GM23338 (cell line): Measurements from ENCODE around the gene ZNRF2. TPM values are rescaled to one million over a fixed set of nuclear protein-coding genes. Genes with fewer than 3 reads are reported as not detected.

Experiments used
- ATAC-seq: fragments of 200-7000 bp; cut with Tn5 transposase; 3 replicates; pipeline ENCODE4 v1.9.1; 2020
- DNase-seq: peaks from one replicate; pipeline ENCODE4 v3.0.0-alpha.2; 2015; ENCODE audit warnings: low spot score
- H2AFZ ChIP-seq: fragments of 200-600 bp; sonication (generic); 2 replicates; pipeline ENCODE4 v1.8.0; 2016; ENCODE audit warnings: antibody characterized with exemption, mild to moderate bottlenecking, moderate library complexity
- H3F3A ChIP-seq: fragments of 200-600 bp; sonication (generic); replicated peaks from 2 replicates; pipeline ENCODE4 v1.8.0; 2017; ENCODE audit warnings: antibody characterized with exemption, mixed run types, low read depth
- H3K27ac ChIP-seq: fragments of 200-600 bp; sonication (generic); 2 replicates; pipeline ENCODE4 v1.6.1; 2016; ENCODE audit warnings: low read depth
- H3K27me3 ChIP-seq: fragments of 200-600 bp; sonication (generic); 2 replicates; pipeline ENCODE4 v1.8.0; 2016; ENCODE audit warnings: mild to moderate bottlenecking, mixed run types, moderate library complexity; ENCODE audit not compliant: insufficient read depth
- H3K36me3 ChIP-seq: fragments of 200-600 bp; sonication (generic); 2 replicates; pipeline ENCODE4 v1.8.0; 2016; ENCODE audit warnings: mild to moderate bottlenecking; ENCODE audit not compliant: insufficient read depth
- H3K4me1 ChIP-seq: fragments of 200-600 bp; sonication (generic); 2 replicates; pipeline ENCODE4 v1.8.0; 2016; ENCODE audit warnings: mild to moderate bottlenecking, moderate library complexity; ENCODE audit not compliant: insufficient read depth
- H3K4me2 ChIP-seq: fragments of 200-600 bp; sonication (generic); 2 replicates; pipeline ENCODE4 v1.7.1; 2017; ENCODE audit warnings: mixed run types
- H3K4me3 ChIP-seq: fragments of 200-600 bp; sonication (generic); 2 replicates; pipeline ENCODE4 v1.6.1; 2016; ENCODE audit warnings: mixed run types
- H3K79me2 ChIP-seq: fragments of 200-600 bp; sonication (generic); replicated peaks from 2 replicates; pipeline ENCODE4 v1.8.0; 2017; ENCODE audit warnings: mild to moderate bottlenecking; ENCODE audit not compliant: insufficient read depth
- H3K9me2 ChIP-seq: fragments of 200-600 bp; sonication (generic); 2 replicates; pipeline ENCODE4 v1.8.0; 2017; ENCODE audit not compliant: insufficient read depth
- H4K20me1 ChIP-seq: fragments of 200-600 bp; sonication (generic); replicated peaks from 2 replicates; pipeline ENCODE4 v1.8.0; 2017; ENCODE audit warnings: mild to moderate bottlenecking; ENCODE audit not compliant: insufficient read depth
- H3K27ac Mint-ChIP-seq: 2 replicates; pipeline ENCODE4 v1.8.0; 2020; ENCODE audit warnings: inconsistent platforms, mild to moderate bottlenecking, moderate library complexity, mixed read lengths
- H3K27me3 Mint-ChIP-seq: 3 replicates; pipeline ENCODE4 v1.8.0; 2022; ENCODE audit warnings: low read depth, mild to moderate bottlenecking, moderate library complexity, mixed read lengths, inconsistent platforms; ENCODE audit not compliant: insufficient read depth, poor library complexity
- H3K36me3 Mint-ChIP-seq: 3 replicates; pipeline ENCODE4 v1.8.0; 2021; ENCODE audit warnings: low read depth, mild to moderate bottlenecking, inconsistent platforms, moderate library complexity, mixed read lengths
- H3K4me1 Mint-ChIP-seq: 3 replicates; pipeline ENCODE4 v1.8.0; 2020; ENCODE audit warnings: mild to moderate bottlenecking, inconsistent platforms, mixed read lengths
- H3K4me3 Mint-ChIP-seq: 3 replicates; pipeline ENCODE4 v1.8.0; 2021; ENCODE audit warnings: moderate library complexity, mild to moderate bottlenecking, inconsistent platforms, mixed read lengths
- H3K9me3 Mint-ChIP-seq: 3 replicates; pipeline ENCODE4 v1.8.0; 2020; ENCODE audit warnings: moderate library complexity, mild to moderate bottlenecking, inconsistent platforms, mixed read lengths
- CREB1 ChIP-seq: fragments of 250-450 bp; sonication (Bioruptor Pico); IDR thresholded peaks from 2 replicates; pipeline ENCODE4 v1.5.0; 2020; ENCODE audit warnings: low read depth, mild to moderate bottlenecking, moderate library complexity
- EZH2 ChIP-seq: fragments of 200-600 bp; sonication (generic); IDR thresholded peaks from one replicate; pipeline ENCODE4 v1.8.0; 2017; ENCODE audit warnings: antibody characterized with exemption, mild to moderate bottlenecking, low read depth; ENCODE audit not compliant: unreplicated experiment
- EZH2phosphoT487 ChIP-seq: fragments of 200-600 bp; sonication (generic); IDR thresholded peaks from one replicate; pipeline ENCODE4 v1.8.1; 2018; ENCODE audit warnings: antibody characterized with exemption; ENCODE audit not compliant: unreplicated experiment
- polyA plus RNA-seq: library from polyadenylated mRNA; unstranded; fragments of >200 nt; fragmentation: Nextera tagmentation; extraction: Ambion mirVana; gene quantifications from 2 replicates; pipeline ENCODE4 v1.2.1, GENCODE V29; 2016
- total RNA-seq: library from RNA; depleted of rRNA; stranded (reverse); fragments of >200 nt; shearing (Covaris generic); gene quantifications from 2 replicates; pipeline ENCODE4 v1.2.3, GENCODE V29; 2014
- TF ChIP-seq, protein P1 (sequence below): fragments of 250-450 bp; sonication (Bioruptor Pico); IDR thresholded peaks from 2 replicates; pipeline ENCODE4 v1.5.0; 2020; ENCODE audit warnings: mild to moderate bottlenecking, moderate library complexity
- TF ChIP-seq, protein P2 (sequence below): IDR thresholded peaks from one replicate; pipeline ENCODE4 v1.6.1; 2018; ENCODE audit warnings: antibody characterized with exemption; ENCODE audit not compliant: unreplicated experiment

The ZNRF2 gene
- total and polyA plus RNA-seq, 2 experiments from 2014 or later, result 6.0 to 34.7 TPM

DNA sequence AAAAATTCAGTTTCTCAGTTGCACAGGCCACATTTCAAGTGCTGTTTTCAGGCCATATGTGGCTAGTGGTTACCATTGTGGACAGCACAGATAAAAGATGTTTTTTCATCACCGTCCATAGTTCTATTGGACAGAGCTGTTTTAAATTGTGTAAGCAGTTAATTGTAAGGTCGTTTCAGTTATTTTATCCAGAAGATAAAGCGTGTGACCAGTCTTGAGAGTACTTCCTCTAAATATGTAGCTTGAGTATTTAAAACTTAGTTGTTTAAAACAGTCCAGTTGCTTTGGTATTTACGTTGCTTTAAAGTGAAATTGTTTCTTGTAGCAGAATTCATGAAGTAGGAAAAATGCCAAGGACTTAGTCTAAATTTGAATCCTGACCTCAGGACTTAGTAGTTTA, 66.9 kb downstream of the ZNRF2 start:
- Mint-ChIP-seq H3K9me3 (no peaks in the 10 kb centered on the region), H3K27ac (no peak overlapping the region), H3K4me1 (peaks cover 83% of the 10 kb centered on the region), H3K27me3 (no peaks in the 10 kb centered on the region), H3K4me3 (no peak overlapping the region), H3K36me3 (no peaks in the 10 kb centered on the region; the same call in 2 of the 3 replicates)
- TF ChIP-seq, protein P1, sequence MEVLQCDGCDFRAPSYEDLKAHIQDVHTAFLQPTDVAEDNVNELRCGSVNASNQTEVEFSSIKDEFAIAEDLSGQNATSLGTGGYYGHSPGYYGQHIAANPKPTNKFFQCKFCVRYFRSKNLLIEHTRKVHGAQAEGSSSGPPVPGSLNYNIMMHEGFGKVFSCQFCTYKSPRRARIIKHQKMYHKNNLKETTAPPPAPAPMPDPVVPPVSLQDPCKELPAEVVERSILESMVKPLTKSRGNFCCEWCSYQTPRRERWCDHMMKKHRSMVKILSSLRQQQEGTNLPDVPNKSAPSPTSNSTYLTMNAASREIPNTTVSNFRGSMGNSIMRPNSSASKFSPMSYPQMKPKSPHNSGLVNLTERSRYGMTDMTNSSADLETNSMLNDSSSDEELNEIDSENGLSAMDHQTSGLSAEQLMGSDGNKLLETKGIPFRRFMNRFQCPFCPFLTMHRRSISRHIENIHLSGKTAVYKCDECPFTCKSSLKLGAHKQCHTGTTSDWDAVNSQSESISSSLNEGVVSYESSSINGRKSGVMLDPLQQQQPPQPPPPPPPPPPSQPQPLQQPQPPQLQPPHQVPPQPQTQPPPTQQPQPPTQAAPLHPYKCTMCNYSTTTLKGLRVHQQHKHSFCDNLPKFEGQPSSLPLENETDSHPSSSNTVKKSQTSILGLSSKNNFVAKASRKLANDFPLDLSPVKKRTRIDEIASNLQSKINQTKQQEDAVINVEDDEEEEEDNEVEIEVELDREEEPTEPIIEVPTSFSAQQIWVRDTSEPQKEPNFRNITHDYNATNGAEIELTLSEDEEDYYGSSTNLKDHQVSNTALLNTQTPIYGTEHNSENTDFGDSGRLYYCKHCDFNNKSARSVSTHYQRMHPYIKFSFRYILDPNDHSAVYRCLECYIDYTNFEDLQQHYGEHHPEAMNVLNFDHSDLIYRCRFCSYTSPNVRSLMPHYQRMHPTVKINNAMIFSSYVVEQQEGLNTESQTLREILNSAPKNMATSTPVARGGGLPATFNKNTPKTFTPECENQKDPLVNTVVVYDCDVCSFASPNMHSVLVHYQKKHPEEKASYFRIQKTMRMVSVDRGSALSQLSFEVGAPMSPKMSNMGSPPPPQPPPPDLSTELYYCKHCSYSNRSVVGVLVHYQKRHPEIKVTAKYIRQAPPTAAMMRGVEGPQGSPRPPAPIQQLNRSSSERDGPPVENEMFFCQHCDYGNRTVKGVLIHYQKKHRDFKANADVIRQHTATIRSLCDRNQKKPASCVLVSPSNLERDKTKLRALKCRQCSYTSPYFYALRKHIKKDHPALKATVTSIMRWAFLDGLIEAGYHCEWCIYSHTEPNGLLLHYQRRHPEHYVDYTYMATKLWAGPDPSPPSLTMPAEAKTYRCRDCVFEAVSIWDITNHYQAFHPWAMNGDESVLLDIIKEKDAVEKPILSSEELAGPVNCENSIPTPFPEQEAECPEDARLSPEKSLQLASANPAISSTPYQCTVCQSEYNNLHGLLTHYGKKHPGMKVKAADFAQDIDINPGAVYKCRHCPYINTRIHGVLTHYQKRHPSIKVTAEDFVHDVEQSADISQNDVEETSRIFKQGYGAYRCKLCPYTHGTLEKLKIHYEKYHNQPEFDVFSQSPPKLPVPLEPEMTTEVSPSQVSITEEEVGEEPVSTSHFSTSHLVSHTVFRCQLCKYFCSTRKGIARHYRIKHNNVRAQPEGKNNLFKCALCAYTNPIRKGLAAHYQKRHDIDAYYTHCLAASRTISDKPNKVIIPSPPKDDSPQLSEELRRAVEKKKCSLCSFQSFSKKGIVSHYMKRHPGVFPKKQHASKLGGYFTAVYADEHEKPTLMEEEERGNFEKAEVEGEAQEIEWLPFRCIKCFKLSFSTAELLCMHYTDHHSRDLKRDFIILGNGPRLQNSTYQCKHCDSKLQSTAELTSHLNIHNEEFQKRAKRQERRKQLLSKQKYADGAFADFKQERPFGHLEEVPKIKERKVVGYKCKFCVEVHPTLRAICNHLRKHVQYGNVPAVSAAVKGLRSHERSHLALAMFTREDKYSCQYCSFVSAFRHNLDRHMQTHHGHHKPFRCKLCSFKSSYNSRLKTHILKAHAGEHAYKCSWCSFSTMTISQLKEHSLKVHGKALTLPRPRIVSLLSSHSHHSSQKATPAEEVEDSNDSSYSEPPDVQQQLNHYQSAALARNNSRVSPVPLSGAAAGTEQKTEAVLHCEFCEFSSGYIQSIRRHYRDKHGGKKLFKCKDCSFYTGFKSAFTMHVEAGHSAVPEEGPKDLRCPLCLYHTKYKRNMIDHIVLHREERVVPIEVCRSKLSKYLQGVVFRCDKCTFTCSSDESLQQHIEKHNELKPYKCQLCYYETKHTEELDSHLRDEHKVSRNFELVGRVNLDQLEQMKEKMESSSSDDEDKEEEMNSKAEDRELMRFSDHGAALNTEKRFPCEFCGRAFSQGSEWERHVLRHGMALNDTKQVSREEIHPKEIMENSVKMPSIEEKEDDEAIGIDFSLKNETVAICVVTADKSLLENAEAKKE (CRISPR knock-in tag), result no peak
- TF ChIP-seq EZH2phosphoT487, result no peak
- TF ChIP-seq, protein P2, sequence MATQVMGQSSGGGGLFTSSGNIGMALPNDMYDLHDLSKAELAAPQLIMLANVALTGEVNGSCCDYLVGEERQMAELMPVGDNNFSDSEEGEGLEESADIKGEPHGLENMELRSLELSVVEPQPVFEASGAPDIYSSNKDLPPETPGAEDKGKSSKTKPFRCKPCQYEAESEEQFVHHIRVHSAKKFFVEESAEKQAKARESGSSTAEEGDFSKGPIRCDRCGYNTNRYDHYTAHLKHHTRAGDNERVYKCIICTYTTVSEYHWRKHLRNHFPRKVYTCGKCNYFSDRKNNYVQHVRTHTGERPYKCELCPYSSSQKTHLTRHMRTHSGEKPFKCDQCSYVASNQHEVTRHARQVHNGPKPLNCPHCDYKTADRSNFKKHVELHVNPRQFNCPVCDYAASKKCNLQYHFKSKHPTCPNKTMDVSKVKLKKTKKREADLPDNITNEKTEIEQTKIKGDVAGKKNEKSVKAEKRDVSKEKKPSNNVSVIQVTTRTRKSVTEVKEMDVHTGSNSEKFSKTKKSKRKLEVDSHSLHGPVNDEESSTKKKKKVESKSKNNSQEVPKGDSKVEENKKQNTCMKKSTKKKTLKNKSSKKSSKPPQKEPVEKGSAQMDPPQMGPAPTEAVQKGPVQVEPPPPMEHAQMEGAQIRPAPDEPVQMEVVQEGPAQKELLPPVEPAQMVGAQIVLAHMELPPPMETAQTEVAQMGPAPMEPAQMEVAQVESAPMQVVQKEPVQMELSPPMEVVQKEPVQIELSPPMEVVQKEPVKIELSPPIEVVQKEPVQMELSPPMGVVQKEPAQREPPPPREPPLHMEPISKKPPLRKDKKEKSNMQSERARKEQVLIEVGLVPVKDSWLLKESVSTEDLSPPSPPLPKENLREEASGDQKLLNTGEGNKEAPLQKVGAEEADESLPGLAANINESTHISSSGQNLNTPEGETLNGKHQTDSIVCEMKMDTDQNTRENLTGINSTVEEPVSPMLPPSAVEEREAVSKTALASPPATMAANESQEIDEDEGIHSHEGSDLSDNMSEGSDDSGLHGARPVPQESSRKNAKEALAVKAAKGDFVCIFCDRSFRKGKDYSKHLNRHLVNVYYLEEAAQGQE, result no peak
- no peak for TF ChIP-seq EZH2
- no peak for TF ChIP-seq CREB1 (CRISPR knock-in tag)
- Histone ChIP-seq H3K9me2 (no peaks in the 10 kb centered on the region), H3K4me2 (no peak overlapping the region), H2AFZ (no peak overlapping the region), H3K4me3 (no peak overlapping the region), H4K20me1 (no peaks in the 10 kb centered on the region), H3K79me2 (peaks cover 78% of the 10 kb centered on the region), H3K27me3 (no peaks in the 10 kb centered on the region), H3K27ac (no peak overlapping the region), H3K4me1 (peaks cover 60% of the 10 kb centered on the region), H3K36me3 (no peaks in the 10 kb centered on the region), H3F3A (no peaks in the 10 kb centered on the region)
- DNase-seq (no peak), ATAC-seq (no peak)
